ENCODE measurements around the gene ZFYVE9.

The ZFYVE9 gene

DNA sequence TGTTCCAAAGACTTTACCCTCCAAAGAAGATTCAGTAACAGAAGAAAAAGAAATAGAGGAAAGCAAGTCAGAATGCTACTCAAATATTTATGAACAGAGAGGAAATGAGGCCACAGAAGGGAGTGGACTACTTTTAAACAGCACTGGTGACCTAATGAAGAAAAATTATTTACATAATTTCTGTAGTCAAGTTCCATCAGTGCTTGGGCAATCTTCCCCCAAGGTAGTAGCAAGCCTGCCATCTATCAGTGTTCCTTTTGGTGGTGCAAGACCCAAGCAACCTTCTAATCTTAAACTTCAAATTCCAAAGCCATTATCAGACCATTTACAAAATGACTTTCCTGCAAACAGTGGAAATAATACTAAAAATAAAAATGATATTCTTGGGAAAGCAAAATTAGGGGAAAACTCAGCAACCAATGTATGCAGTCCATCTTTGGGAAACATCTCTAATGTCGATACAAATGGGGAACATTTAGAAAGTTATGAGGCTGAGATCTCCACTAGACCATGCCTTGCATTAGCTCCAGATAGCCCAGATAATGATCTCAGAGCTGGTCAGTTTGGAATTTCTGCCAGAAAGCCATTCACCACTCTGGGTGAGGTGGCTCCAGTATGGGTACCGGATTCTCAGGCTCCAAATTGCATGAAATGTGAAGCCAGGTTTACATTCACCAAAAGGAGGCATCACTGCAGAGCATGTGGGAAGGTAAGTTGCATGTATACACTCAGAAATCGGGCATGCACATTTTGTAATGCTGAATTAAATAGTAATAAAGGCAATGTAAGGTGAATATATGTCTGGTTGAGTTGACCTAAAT is 97.2 kb downstream of the ZFYVE9 start:
- no peaks in the 10 kb centered on the region for H3K9me3 ChIP-seq (ENCODE audit: low read depth, low read length)
- no peak overlapping the region for H3K27ac ChIP-seq
- DNase-seq (ENCODE audit: low read depth, low spot score), result no peak
- no peaks in the 10 kb centered on the region for H3K36me3 ChIP-seq (ENCODE audit: insufficient read depth, low read length)
- TF ChIP-seq FOXP2 (optimal IDR thresholded peaks at IDR 0.05; ENCODE audit: control extremely low read depth, extremely low read length, insufficient read depth) (no peak), POLR2AphosphoS5 (IDR thresholded peaks at IDR 0.05; ENCODE audit: borderline replicate concordance, low read depth, low read length) (no peak), EZH2 (IDR thresholded peaks at IDR 0.05) (no peak)
- H3K9ac ChIP-seq (ENCODE audit: insufficient read length), result no peak overlapping the region
- H3K4me3 ChIP-seq, result no peak overlapping the region

GRCh38 chr1:52239708-52240001 is 97.8 kb downstream of the ZFYVE9 start:
- no peak for TF ChIP-seq FOXP2 (optimal IDR thresholded peaks at IDR 0.05; ENCODE audit: control extremely low read depth, extremely low read length, insufficient read depth)
- no peak for TF ChIP-seq EZH2 (IDR thresholded peaks at IDR 0.05)
- no peak for TF ChIP-seq POLR2AphosphoS5 (IDR thresholded peaks at IDR 0.05; ENCODE audit: borderline replicate concordance, low read depth, low read length)
- no peak for DNase-seq (ENCODE audit: low read depth, low spot score)
- H3K36me3 ChIP-seq (ENCODE audit: insufficient read depth, low read length), result no peaks in the 10 kb centered on the region
- H3K27ac ChIP-seq, result no peak overlapping the region
- H3K9me3 ChIP-seq (ENCODE audit: low read depth, low read length), result no peaks in the 10 kb centered on the region
- no peak overlapping the region for H3K4me3 ChIP-seq
- no peak overlapping the region for H3K9ac ChIP-seq (ENCODE audit: insufficient read length)

DNA sequence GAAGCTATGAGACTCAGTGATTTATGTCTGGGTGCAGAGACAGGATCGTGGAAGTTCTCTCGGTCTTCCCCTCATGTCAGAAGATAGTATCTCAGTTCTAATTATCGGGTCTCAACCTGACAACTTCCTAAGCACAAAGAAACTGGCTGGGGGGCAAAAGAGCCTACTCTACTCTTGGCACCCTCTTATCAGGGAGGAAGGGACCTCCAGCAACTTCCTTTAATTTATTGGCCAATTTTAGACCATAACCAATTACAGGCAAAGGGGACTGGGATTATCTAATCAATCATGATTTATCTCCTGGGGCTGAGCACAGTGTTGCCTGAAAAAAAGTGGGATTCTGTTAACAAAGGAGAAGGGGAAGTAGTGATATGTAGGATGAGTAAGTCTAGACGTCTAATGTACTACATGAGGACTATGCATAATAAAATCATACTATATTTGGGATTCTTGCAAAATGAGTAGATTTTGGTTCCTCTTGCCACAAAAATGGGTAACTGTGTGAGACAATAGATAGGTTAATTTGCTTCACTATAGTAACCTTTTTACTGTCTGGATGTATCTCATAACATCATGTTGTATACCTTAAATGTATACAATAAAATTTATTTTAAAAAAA is 98.8 kb downstream of the ZFYVE9 start:
- Histone ChIP-seq H3K9me3 (ENCODE audit: low read depth, low read length) (no peaks in the 10 kb centered on the region), H3K4me3 (no peak overlapping the region), H3K27ac (no peak overlapping the region), H3K9ac (ENCODE audit: insufficient read length) (no peak overlapping the region), H3K36me3 (ENCODE audit: insufficient read depth, low read length) (no peaks in the 10 kb centered on the region)
- peak; percentile 28 for DNase-seq (ENCODE audit: low read depth, low spot score)
- no peak for TF ChIP-seq EZH2 (IDR thresholded peaks at IDR 0.05)
- no peak for TF ChIP-seq FOXP2 (optimal IDR thresholded peaks at IDR 0.05; ENCODE audit: control extremely low read depth, extremely low read length, insufficient read depth)

DNA sequence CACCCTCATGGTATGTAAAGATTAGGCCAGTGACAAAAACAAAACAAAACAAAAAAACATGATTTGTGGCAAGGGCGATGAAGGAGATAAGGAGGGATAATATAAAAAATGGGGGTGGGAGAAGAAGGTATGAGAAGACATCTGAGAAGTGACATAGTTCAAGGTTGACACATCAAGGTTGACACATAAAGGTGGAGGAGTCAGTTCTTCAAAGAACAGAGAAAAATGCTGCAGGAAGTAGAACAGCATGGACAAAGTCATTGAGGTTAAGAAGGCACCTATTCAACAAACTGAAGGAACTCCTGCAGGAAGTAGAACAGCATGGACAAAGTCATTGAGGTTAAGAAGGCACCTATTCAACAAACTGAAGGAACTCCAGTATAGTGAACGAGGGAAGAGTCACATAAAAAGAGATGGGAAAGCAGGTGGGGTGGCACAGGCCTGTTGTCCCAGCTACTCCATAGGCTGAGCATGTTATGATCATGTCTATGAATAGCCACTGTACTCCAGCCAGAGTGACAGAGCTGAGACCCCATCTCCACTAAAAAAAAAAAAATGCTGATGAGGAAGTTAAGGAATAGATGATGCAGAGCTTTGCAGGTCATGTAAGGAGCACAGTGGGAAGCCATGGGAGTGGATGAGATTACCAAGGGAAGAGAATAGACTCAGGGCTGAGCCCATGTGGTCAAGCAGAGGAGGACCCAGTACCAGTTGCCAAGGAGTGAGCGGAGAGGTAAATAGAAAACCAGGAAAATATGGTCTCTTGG is 101.5 kb downstream of the ZFYVE9 start:
- no peaks in the 10 kb centered on the region for H3K9me3 ChIP-seq (ENCODE audit: low read depth, low read length)
- H3K27ac ChIP-seq, result no peak overlapping the region
- no peak overlapping the region for H3K4me3 ChIP-seq
- H3K9ac ChIP-seq (ENCODE audit: insufficient read length), result no peak overlapping the region
- no peaks in the 10 kb centered on the region for H3K36me3 ChIP-seq (ENCODE audit: insufficient read depth, low read length)
- DNase-seq (ENCODE audit: low read depth, low spot score), result no peak
- TF ChIP-seq POLR2AphosphoS5 (IDR thresholded peaks at IDR 0.05; ENCODE audit: borderline replicate concordance, low read depth, low read length) (no peak), EZH2 (IDR thresholded peaks at IDR 0.05) (no peak), FOXP2 (optimal IDR thresholded peaks at IDR 0.05; ENCODE audit: control extremely low read depth, extremely low read length, insufficient read depth) (no peak)

GRCh38 chr1:52249831-52250230 is 107.9 kb downstream of the ZFYVE9 start:
- Histone ChIP-seq H3K36me3 (ENCODE audit: insufficient read depth, low read length) (no peaks in the 10 kb centered on the region), H3K9ac (ENCODE audit: insufficient read length) (no peak overlapping the region), H3K27ac (no peak overlapping the region), H3K9me3 (ENCODE audit: low read depth, low read length) (no peaks in the 10 kb centered on the region), H3K4me3 (no peak overlapping the region)
- no peak for DNase-seq (ENCODE audit: low read depth, low spot score)
- no peak for TF ChIP-seq POLR2AphosphoS5 (IDR thresholded peaks at IDR 0.05; ENCODE audit: borderline replicate concordance, low read depth, low read length)
- no peak for TF ChIP-seq EZH2 (IDR thresholded peaks at IDR 0.05)
- TF ChIP-seq FOXP2 (optimal IDR thresholded peaks at IDR 0.05; ENCODE audit: control extremely low read depth, extremely low read length, insufficient read depth), result no peak

- no peak for DNase-seq (ENCODE audit: low read depth, low spot score)
- Histone ChIP-seq H3K36me3 (ENCODE audit: insufficient read depth, low read length) (no peaks in the 10 kb centered on the region), H3K9ac (ENCODE audit: insufficient read length) (no peak overlapping the region), H3K27ac (no peak overlapping the region), H3K9me3 (ENCODE audit: low read depth, low read length) (no peaks in the 10 kb centered on the region), H3K4me3 (no peak overlapping the region)
- TF ChIP-seq FOXP2 (optimal IDR thresholded peaks at IDR 0.05; ENCODE audit: control extremely low read depth, extremely low read length, insufficient read depth), result no peak
Observed at GRCh38 chr1:52253421-52253820, 111.5 kb downstream of the ZFYVE9 start.

GRCh38 chr1:52259886-52260285 is 118.0 kb downstream of the ZFYVE9 start:
- Histone ChIP-seq H3K4me3 (no peak overlapping the region), H3K9ac (ENCODE audit: insufficient read length) (no peak overlapping the region), H3K36me3 (ENCODE audit: insufficient read depth, low read length) (no peaks in the 10 kb centered on the region), H3K27ac (no peak overlapping the region), H3K9me3 (ENCODE audit: low read depth, low read length) (no peaks in the 10 kb centered on the region)
- no peak for DNase-seq (ENCODE audit: low read depth, low spot score)
- TF ChIP-seq POLR2AphosphoS5 (IDR thresholded peaks at IDR 0.05; ENCODE audit: borderline replicate concordance, low read depth, low read length), result no peak
- no peak for TF ChIP-seq FOXP2 (optimal IDR thresholded peaks at IDR 0.05; ENCODE audit: control extremely low read depth, extremely low read length, insufficient read depth)
- no peak for TF ChIP-seq EZH2 (IDR thresholded peaks at IDR 0.05)

DNA sequence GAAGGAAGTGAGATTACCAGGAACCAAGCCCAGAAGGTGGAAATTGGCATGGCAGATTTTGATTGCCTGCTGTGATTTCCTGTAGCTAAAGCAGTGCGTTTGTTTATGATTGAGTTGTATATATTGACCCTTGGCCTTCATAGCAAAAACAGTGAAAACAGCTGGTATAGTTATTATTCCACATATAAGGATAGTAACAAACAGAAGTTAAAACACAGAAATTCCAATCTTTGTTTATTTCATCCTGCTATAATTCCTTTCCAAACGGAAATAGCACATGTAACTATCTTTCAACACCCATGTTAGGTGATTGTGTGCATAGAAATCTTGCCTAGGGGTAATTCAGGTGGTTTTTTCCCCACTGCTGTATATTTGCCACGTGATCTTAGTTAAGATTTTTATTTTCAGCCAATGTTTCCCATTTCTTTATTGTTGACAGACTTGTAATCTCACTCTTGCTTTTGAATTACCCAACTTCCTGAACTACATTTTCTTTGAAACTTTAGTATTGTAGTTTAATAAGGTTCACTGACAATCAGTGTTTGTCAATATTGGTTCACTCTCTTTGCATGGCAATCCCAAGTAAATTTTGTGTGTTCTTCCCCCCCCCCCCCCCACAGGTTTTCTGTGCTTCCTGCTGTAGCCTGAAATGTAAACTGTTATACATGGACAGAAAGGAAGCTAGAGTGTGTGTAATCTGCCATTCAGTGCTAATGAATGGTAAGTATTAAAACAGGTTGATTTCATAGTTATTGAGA is 121.4 kb downstream of the ZFYVE9 start:
- Histone ChIP-seq H3K9me3 (ENCODE audit: low read depth, low read length) (no peaks in the 10 kb centered on the region), H3K27ac (peak overlapping the region; percentile 15; the same call in 1 of the 2 replicates), H3K36me3 (ENCODE audit: insufficient read depth, low read length) (no peaks in the 10 kb centered on the region), H3K4me3 (no peak overlapping the region), H3K9ac (ENCODE audit: insufficient read length) (no peak overlapping the region)
- TF ChIP-seq POLR2AphosphoS5 (IDR thresholded peaks at IDR 0.05; ENCODE audit: borderline replicate concordance, low read depth, low read length) (no peak), EZH2 (IDR thresholded peaks at IDR 0.05) (no peak), FOXP2 (optimal IDR thresholded peaks at IDR 0.05; ENCODE audit: control extremely low read depth, extremely low read length, insufficient read depth) (no peak)
- DNase-seq (ENCODE audit: low read depth, low spot score), result no peak
